ENCODE data around the gene NAA16.

GRCh38 chr13:41299316-41300094 is 11.6 kb upstream of the NAA16 start:
- TF ChIP-seq, protein P1, sequence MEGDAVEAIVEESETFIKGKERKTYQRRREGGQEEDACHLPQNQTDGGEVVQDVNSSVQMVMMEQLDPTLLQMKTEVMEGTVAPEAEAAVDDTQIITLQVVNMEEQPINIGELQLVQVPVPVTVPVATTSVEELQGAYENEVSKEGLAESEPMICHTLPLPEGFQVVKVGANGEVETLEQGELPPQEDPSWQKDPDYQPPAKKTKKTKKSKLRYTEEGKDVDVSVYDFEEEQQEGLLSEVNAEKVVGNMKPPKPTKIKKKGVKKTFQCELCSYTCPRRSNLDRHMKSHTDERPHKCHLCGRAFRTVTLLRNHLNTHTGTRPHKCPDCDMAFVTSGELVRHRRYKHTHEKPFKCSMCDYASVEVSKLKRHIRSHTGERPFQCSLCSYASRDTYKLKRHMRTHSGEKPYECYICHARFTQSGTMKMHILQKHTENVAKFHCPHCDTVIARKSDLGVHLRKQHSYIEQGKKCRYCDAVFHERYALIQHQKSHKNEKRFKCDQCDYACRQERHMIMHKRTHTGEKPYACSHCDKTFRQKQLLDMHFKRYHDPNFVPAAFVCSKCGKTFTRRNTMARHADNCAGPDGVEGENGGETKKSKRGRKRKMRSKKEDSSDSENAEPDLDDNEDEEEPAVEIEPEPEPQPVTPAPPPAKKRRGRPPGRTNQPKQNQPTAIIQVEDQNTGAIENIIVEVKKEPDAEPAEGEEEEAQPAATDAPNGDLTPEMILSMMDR (IDR thresholded peaks at IDR 0.05) = no peak
- TF ChIP-seq POLR2AphosphoS5 (IDR thresholded peaks at IDR 0.05) = no peak

Measured in breast epithelium (tissue), 3 donors.